Measurements from ENCODE around the gene SLC25A19.

DNA sequence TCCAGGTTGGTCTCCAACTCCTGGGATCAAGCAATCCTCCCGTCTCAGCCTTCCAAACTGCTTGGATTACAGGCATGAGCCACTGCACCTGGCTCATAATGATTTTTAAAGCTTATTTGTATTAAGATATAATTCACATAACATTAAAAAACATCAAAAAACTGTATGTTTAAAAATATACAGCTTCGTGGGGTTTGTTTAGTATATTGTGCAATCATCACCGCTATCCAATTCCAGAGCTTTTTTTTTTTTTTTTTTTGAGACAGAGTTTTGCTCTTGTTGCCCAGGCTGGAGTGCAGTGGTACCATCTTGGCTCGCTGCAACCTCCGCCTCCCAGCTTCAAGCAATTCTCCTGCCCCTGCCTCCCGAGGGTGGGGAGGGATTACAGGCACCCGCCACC is 11.0 kb upstream of the SLC25A19 start:
- TF ChIP-seq, protein P1, sequence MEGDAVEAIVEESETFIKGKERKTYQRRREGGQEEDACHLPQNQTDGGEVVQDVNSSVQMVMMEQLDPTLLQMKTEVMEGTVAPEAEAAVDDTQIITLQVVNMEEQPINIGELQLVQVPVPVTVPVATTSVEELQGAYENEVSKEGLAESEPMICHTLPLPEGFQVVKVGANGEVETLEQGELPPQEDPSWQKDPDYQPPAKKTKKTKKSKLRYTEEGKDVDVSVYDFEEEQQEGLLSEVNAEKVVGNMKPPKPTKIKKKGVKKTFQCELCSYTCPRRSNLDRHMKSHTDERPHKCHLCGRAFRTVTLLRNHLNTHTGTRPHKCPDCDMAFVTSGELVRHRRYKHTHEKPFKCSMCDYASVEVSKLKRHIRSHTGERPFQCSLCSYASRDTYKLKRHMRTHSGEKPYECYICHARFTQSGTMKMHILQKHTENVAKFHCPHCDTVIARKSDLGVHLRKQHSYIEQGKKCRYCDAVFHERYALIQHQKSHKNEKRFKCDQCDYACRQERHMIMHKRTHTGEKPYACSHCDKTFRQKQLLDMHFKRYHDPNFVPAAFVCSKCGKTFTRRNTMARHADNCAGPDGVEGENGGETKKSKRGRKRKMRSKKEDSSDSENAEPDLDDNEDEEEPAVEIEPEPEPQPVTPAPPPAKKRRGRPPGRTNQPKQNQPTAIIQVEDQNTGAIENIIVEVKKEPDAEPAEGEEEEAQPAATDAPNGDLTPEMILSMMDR (IDR thresholded peaks at IDR 0.05), result no peak
- TF ChIP-seq POLR2A (IDR thresholded peaks at IDR 0.05), result no peak

All from right lobe of liver (tissue), 4 donors.